Measurements from ENCODE around the gene USP28. TPM values are rescaled to one million over a fixed set of nuclear protein-coding genes. Genes with fewer than 3 reads are reported as not detected.

Gene USP28
- polyA plus RNA-seq, 2 of the 4 experiments (the other 2 are of a cell fraction): 15.4 to 31.3 TPM

- FAIRE-seq: no peak
- TF ChIP-seq SREBF2 (IDR thresholded peaks at IDR 0.05) (no peak), FOSL2 (IDR thresholded peaks at IDR 0.05) (no peak), FOSL2 (CRISPR knock-in tag; IDR thresholded peaks at IDR 0.05) (no peak), MAFK (IDR thresholded peaks at IDR 0.05; ENCODE audit: partially characterized antibody) (peak; percentile 25)
- Histone ChIP-seq H3K4me2 (no peak overlapping the region), H3K4me3 (no peak overlapping the region), H3K4me1 (no peaks in the 10 kb centered on the region), H3K9me3 (no peaks in the 10 kb centered on the region), H3K27ac (no peak overlapping the region)
- 55% methylated on average over 10 of the region's 11 CpGs for WGBS (ENCODE audit: missing lambda C conversion rate)
- ATAC-seq: no peak
- DNase-seq (ENCODE audit: low read depth in 1 of 2, low spot score in 1 of 2): no peak
- ChIA-PET CTCF (no interaction called here), POLR2A (no interaction called here)
Observed at GRCh38 chr11:113778111-113778910, 97.1 kb downstream of the USP28 start.

GRCh38 chr11:113774174-113774503, 101.2 kb downstream of the USP28 start:
- 3% methylated on average over 1 of the region's 1 CpG for WGBS (ENCODE audit: missing lambda C conversion rate)
- FAIRE-seq (no peak), ATAC-seq (no peak), DNase-seq (ENCODE audit: low read depth in 1 of 2, low spot score in 1 of 2) (no peak)
- ChIA-PET POLR2A (no interaction called here), CTCF (interaction anchor here (1.0 to 2.1 kb wide), 5 partner anchors 10 to 53 kb away, joined by 3 to 7 read pairs (median 5); no protein-coding TSS in a partner anchor)
- Histone ChIP-seq H3K4me3 (peak overlapping the region; percentile 99), H3K4me1 (peaks cover 3% of the 10 kb centered on the region; the same call in 1 of the 3 replicates), H3K27ac (peak overlapping the region; percentile 94; a peak in 5 of 6 replicates), H3K4me2 (peak overlapping the region; percentile 45), H3K9me3 (no peaks in the 10 kb centered on the region)
- no peak for TF ChIP-seq E2F6 (IDR thresholded peaks at IDR 0.05; ENCODE audit: borderline replicate concordance, low read depth)

- FAIRE-seq (no peak), DNase-seq (ENCODE audit: low read depth in 1 of 2, low spot score in 1 of 2) (peak; percentile 62 to 94), ATAC-seq (peak; percentile 99 to 100)
- Histone ChIP-seq H3K9me3 (no peaks in the 10 kb centered on the region), H3K4me2 (peak within 1 kb of the TSS; percentile 80), H3K27ac (peak within 1 kb of the TSS; percentile 94), H3K4me3 (peak within 1 kb of the TSS; percentile 99), H3K4me1 (peaks cover 3% of the 10 kb centered on the region; the same call in 1 of the 3 replicates)
- CTCF ChIA-PET: interaction anchor here (0.6 to 2.1 kb wide), 12 partner anchors 8 to 464 kb away, joined by 3 to 7 read pairs (median 3); no protein-coding TSS in a partner anchor
- POLR2A ChIA-PET: no interaction called here
- 2% methylated on average over 24 of the region's 46 CpGs for WGBS (ENCODE audit: missing lambda C conversion rate)
- TF ChIP-seq KDM5A (IDR thresholded peaks at IDR 0.05) (0 out of 2 replicates have a peak, but pooled peaks have one; percentile 20), POLR2A (IDR thresholded peaks at IDR 0.05; ENCODE audit: low read length) (peak; percentile 70), SREBF2 (IDR thresholded peaks at IDR 0.05) (no peak), RARB (CRISPR knock-in tag; IDR thresholded peaks at IDR 0.05) (no peak), HEYL (CRISPR knock-in tag; IDR thresholded peaks at IDR 0.05) (no peak), RAD21 (conservative IDR thresholded peaks at IDR 0.05 in 1 of 2, IDR thresholded peaks at IDR 0.05 in 1 of 2) (peak; percentile 24 to 29; a peak in 1 of 5 replicates), RNF2 (IDR thresholded peaks at IDR 0.05; ENCODE audit: borderline replicate concordance, low read depth) (no peak), MAX (IDR thresholded peaks at IDR 0.05) (peak; percentile 44), REST (IDR thresholded peaks at IDR 0.05) (peak; percentile 73), CTCF (IDR thresholded peaks at IDR 0.05) (peak; percentile 86), BCL3 (IDR thresholded peaks at IDR 0.05) (0 out of 3 replicates have a peak, but pooled peaks have one; percentile 39), E2F6 (IDR thresholded peaks at IDR 0.05; ENCODE audit: borderline replicate concordance, low read depth) (peak; percentile 44; the same call in 1 of the 2 replicates), CHD2 (IDR thresholded peaks at IDR 0.05; ENCODE audit: low read length, partially characterized antibody) (peak; percentile 62)
Observed at GRCh38 chr11:113773416-113774173, 101.8 kb downstream of the USP28 start, which contains the start of gene ZW10. Gene ZW10 (minus strand): TSS chr11:113773692. CDS start chr11:113773666, 26 bp downstream.

Measured in A549 (cell line).